UCSD-AML1 (cell line): Measurements from ENCODE around the gene TMEM198.

Experiments used
- DNase-seq: peaks from one replicate; lab custom pipeline; 2025; ENCODE audit not compliant: unreplicated experiment; lab: John Stamatoyannopoulos, UW

TMEM198 gene

DNA sequence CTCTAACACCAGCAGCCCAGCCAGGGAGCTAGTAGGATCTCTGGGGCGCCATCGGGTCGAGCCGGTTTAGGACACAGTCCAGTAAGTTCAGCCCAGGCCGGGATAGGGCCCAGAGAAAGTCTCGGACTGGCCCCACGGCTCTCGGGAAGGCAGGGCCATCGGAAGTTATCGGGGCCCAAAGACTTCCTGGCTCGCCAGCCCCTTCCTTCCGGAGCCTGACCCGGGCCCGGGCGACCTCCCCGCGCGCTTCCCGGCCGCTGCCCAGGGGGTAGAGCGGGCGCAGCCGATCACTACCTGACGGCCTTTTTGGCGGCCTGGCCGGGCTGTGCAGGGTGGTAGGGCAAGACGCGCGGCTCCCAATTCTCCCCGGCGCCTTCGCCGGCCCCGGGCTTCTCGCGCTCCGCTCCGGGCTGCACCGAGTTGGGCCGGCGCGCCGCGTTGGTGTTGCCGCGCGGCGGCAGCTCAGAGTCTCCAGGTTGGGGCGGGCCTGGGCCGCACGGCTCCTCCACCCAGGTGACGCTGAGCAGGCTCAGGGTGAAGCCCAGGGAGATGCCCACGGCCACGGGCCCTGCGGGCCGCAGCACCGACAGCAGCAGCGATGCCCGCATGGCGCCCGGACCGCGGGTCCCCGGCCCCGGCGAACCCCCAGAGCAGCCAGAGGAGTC, 765 bp upstream of the TMEM198 start:
- peak; percentile 57 for DNase-seq

GRCh38 chr2:219544567-219544966, 739 bp downstream of the TMEM198 start:
- DNase-seq = no peak

DNA sequence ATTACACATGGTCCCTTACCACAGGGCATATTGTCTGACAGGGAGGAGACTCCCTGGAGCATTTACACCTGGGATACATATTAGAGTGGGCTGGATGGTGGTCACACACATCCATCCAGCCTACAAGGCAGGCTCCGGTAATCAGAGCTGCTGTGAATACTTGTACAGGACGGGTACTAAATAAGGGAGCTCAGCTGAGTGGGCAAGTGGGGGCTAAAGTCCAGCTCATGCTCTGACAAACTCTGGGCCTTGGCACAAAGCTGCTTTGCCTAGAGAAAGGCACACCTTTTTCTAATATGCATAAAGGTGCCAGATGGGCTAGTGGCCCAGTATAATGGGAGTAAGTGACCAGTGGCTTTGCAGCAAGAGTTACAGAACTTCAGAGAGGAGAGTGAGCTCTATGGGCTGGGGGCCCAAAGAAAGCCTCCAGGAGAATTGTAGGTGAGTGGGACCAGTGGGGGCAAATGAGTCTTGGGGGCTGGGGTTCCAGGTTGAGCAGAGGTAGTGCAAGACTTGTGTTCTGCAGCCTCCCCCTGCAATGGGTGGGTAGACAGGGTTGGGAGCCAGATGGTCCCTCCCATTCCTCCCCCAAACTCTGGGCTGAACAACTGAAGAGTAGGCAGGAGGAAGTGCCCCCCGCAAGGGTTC, 1.6 kb downstream of the TMEM198 start:
- DNase-seq = no peak

DNA sequence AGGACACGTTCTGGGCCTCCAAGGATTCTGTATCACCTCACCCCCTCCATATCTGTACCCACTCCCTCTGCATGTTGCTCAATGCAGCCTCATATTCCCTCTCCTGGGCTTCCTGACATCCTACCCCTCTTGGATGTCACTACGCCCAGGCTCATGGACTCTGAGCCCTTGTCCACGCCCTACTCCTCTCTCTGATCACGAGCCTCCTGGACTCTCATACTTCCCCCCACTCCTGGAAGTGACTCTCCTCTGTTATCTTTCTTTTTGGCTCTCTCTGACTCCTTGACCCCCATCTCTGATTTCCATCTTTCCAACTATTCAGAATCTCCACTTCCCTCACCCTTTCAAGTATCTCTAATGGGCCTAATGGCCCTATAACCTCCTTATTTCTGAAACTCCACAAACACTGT, 2.1 kb downstream of the TMEM198 start:
- DNase-seq = no peak

DNA sequence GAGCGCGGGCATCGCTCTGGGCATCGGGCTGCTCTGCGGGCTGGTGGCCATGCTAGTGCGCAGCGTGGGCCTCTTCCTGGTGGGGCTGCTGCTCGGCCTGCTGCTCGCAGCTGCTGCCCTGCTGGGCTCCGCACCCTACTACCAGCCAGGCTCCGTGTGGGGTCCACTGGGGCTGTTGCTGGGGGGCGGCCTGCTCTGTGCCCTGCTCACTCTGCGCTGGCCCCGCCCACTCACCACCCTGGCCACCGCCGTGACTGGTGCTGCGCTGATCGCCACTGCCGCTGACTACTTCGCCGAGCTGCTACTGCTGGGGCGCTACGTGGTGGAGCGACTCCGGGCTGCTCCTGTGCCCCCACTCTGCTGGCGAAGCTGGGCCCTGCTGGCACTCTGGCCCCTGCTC, 3.8 kb downstream of the TMEM198 start:
- DNase-seq = no peak

DNA sequence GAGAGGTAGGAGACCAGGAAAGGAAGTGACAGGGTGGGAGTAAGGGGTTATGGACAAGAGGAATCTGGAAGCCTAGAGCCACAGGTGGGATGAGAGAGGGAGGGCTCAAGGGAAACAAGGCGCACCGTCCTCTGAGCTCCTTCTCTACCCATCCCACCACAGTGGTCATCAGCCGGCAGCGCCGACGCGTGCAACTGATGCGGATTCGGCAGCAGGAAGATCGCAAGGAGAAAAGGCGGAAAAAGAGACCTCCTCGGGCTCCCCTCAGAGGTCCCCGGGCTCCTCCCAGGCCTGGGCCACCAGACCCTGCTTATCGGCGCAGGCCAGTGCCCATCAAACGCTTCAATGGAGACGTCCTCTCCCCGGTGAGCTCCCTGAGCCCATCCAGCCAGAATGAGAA, 5.2 kb downstream of the TMEM198 start:
- DNase-seq = no peak

GRCh38 chr2:219549619-219550018, 5.8 kb downstream of the TMEM198 start:
- DNase-seq = no peak

- no peak for DNase-seq
Measured at GRCh38 chr2:219551441-219552381, 7.9 kb downstream of the TMEM198 start.

GRCh38 chr2:219552382-219553167, 8.7 kb downstream of the TMEM198 start:
- DNase-seq = peak; percentile 78

- DNase-seq = no peak
Measured at GRCh38 chr2:219553168-219553417, 9.3 kb downstream of the TMEM198 start.

- DNase-seq = no peak
Measured at GRCh38 chr2:219553463-219553963, 9.7 kb downstream of the TMEM198 start.

DNA sequence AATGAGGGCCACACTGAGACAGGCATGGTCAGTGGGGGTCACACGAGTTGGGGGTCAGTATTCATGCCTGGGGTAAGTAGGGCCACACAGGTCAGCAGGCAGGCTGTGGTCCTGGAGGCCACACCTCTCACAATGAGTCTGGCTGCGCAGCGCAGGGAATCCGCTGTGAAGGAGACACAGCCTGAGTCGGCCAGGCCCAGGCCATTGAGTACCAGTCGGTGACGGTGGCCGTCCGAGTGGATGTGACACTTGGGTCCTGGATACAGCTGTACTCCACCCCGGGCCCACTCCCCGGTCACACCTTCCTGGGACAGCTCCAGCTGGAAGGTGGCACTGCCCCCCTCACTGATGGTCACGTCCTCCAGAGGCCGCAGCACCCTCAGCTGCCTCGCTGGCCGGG, 10.5 kb downstream of the TMEM198 start:
- no peak for DNase-seq

GRCh38 chr2:219555956-219556355, 12.1 kb downstream of the TMEM198 start:
- no peak for DNase-seq

DNA sequence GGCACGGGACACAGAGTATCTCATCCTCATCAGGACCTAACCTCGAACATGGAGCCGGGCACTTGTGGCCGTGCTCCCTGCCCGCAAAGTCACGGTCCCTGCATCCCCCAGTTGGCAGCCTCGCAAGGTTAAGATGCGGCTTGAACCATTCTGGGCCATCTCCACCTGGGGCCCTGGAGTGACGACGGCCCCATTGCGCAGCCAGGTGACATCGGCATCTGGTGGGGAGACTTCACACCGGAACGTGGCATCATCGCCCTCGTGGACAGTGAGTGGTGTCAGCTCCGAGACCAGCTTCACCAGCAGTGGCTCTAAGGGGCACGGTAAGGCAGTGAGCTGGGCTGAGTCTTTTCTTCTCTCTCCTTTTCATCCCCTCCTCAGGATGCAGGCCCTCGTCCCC, 12.6 kb downstream of the TMEM198 start:
- DNase-seq = no peak

GRCh38 chr2:219557320-219557719, 13.5 kb downstream of the TMEM198 start:
- DNase-seq = no peak

GRCh38 chr2:219557791-219558785, 14.3 kb downstream of the TMEM198 start:
- DNase-seq = no peak

DNA sequence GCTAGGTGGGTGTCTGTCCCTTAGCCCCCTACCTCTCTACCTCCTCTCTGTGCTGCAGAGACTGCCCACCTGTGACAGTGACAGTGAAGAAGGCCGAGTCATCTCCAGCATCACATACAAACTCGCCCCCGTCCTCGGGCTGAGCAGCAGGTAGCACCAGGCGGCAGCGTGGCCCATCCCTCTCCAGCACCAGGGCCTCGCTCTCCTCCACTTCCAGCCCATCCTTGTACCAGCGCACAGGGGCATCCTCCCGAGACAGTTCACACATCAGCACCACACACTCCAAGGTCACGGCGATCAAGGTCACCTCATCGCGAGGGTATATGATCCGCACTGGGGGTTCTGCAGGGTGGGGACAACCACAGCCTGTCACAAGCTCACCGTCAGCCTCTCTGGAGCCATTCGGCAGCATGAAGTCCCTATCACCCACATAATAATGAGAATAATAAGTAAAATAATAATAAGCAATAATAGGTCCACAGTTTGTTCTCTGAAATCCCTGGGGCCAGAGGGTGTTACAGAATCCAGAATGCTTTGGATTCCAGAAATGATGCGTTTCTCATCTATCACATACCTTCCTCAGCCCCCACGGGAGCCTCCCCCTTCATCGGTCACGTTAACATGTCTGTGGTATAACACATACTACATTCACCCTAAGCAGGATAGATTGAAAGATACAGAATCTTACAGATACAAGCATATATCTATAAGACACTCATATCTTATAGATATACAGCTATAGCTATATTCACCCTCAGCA, 15.5 kb downstream of the TMEM198 start:
- no peak for DNase-seq

DNA sequence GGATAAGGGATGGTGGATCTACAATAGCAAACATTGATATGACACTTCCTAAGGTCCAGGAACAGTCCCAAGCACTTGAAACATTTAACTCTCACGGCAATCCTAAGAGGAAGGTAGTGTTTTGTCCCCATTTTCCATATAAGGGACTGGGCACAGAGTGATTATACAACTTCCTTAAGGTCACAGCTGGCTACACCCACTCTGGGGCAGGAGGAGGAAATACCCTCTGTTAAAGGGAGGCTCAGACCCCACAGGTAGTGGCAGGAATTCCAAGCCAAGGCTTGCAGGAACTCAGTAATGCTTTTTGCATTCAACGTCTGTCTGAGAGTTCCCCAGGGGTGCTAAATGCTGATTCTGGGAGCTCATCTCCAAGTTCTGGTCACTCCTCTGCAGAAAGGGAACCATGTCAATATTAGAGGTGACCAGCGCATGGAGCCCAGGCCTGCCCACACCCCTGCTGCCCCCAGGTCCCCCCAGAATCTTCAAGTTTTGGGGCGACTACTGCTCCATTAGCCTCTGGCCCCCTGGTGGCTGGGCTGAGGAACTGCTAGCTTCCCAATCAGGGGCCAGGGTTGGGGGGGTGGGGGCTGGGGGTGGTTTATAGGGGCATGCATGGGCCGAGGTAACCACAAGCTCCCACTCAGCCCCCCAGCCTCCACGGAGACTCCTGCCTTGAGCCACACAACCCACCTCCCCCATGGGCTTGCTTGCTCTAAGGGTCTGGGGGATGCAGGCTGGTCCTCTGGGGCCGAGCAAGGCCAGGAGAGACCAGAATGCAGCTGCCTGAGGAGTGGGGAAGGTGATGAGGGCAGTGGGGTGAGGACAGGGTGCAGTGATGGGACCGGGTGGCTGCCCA, 16.4 kb downstream of the TMEM198 start:
- DNase-seq = no peak

DNA sequence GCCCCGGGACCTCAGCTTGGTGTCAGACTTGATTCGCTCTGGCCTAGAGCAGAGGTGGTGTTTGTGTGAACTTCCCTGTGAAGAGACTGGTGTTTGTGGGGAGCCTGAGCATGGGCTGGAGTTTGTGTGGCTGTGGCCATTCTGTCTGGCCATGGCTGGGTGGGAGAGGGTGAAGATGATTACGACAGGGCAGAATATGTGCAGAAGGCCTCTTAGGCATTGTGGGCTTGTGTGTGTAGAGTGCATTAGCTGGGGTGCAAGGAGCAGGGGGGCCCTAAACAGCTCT, 17.0 kb downstream of the TMEM198 start:
- no peak for DNase-seq
